Putamen (tissue), 1 donor: ENCODE data around the gene TFDP1.

Experiments
- DNase-seq: peaks from one replicate; pipeline ENCODE4 v3.0.0-alpha.2; 2016; ENCODE audit warnings: low spot score

The TFDP1 gene

GRCh38 chr13:113650275-113650674 is 65.7 kb downstream of the TFDP1 start:
- no peak for DNase-seq

DNA sequence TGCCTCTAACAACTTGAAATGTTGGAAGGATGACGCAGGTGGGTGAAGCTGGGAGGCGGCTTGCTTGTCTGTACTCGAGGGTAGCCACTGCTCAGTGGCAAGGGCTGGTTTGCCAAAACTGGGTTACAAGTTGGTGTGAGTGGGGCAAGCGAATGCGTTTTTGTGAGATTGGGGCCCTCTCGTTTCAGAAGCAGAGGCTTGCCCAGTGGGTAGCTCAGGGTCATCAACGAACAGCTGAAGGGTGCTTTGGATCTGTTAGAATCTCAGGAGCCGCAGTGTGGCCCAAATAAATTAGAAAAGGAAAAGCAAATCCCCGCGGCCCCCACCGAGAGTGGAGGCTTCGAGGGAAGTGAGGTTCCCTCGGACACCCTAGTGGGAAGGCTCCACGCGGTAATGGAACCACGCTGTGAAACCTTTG is 66.2 kb downstream of the TFDP1 start:
- DNase-seq: no peak

DNA sequence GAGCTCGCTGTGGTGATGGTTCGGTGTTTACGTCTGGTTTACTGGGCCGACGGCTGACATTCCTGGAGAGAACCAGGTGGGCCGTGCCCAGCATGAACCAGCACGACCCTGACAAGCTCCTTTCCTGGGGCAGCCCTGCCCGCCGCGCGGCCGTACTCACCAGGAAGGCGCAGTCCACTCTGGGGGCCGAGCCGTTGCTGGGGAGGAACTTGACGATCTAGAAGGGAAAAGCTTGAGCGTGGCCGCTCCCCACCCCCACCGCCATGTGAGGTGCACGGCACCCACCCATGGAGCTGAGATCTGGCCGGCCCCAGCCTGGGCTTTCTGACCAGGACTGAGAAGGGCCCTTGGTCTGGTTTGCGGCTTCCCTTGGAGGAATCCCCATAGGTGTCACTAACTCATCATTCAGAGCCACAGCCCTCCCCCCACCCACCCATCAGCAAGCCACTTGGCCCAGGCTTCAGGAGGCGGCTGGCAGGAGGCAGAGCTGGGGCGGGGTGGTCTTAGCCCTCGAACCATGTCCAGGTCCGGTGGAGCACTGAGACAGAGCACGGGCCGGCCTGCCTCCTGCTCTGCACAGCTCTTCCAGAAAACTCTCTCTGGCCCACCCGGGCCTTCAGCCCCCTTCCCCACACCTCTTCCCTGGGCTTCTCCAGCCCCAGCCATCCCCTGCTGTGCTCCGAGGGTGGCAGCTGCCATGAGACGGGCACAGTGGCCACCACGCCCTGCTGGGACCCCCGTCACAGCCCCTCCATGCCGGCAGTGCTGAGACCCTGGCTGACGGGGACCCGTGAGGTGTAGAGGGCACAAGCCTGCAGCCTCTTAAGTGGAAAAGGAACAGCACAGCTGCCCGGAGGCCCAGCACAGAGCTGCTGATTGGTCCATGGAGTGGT is 67.2 kb downstream of the TFDP1 start:
- DNase-seq: no peak

DNA sequence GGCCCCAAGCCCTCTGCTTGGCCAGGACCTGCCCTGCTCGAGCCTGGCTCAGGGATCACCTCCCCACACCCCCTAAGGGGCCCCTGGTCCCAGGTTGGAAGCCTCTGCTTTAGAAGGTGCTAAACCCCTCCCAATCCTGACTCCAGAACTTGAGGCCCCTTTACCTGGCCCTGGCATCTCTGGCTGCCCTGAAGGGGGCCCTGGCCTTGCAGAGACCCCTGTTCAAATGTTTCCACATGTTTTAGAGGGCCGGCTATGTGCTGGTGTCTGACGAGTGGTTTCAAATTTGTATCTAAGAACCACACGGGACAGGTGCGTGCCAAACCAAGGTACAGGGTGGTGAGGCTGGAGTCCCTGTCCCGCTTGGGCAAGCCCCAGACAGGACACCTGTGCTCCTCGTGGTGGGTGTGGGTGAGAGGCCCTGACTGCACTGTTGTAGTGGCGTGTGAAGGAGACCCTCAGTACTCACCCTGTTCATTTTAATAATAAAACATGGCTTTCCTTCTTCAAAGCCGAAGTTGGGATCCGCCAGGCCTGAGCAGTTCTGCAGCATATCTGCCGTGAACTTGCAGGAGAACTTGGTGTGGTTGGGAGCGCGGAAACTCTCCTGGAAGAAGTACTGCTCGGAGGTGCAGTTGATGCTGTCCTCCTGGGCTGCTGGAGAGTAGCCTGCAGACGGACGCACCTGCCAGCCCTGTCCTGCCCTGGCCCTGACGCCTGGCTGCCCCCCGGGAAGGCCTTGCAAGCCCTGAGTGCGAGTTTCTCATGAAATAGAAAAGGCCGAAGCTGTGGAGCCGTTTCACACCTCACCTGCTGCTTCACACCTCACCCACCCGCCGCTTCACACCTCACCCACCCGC is 68.1 kb downstream of the TFDP1 start:
- DNase-seq: no peak

GRCh38 chr13:113653264-113654174 is 69.0 kb downstream of the TFDP1 start:
- DNase-seq: no peak

DNA sequence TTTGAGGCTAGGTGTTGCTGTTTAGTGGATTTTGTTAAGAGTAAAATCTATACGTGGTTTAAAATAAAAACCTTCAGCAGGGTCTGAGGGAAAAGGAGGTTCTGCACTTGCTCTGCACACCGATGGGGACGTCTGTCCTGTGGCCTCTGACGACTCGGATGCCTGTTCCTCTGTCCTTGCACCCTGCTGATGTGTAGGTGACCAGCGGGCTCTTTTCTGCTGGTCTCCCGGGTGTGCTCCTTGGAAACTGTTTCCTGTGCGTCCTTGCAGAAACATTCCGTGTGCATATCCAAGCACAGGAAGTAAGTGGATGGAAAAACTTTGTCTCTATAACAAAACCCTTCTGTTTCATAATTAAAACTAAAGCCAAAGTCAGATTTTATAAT is 69.6 kb downstream of the TFDP1 start:
- no peak for DNase-seq

DNA sequence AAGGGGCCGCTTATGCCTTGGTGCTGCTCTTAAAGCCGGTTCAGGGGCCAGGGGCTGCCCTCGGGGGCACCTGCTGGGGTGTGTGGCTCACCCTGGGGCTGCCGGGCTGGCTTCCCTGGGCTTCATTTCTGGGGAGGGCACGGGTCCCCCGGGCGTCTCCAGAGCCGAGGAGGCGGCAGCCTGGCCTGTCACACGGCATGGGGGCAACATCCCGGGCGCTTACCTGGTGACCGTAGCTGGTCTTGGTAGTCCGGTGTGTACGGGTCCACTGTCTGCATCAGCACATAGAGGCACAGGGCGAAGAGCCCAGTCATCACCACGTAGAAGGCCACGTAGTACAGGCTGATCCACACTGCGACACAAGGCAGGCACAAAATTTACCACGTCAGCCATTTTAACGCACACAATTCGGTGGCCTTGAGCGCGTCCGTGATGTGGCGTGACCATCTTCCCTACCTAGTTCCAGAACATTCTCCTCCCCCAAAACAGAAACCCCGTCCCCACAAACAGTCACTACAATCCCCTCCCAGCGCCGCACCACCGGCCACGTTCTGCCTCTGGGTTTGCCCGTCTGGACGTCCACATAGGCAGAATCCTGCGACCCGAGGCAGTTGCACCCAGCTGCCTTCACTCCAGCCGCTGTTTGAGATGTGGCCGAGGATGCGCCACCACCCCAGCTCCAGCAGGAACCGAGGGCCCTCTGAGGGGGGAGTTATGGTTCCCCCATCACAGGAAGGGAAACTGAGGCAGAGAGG is 70.2 kb downstream of the TFDP1 start:
- no peak for DNase-seq

GRCh38 chr13:113655346-113656002 is 70.9 kb downstream of the TFDP1 start:
- DNase-seq: no peak

GRCh38 chr13:113656003-113656588 is 71.5 kb downstream of the TFDP1 start:
- no peak for DNase-seq

- DNase-seq: no peak
These were observed 72.5 kb downstream of the TFDP1 start for GRCh38 chr13:113656831-113657671.

- DNase-seq: no peak
These were observed 73.5 kb downstream of the TFDP1 start, which contains the start of gene ATP4B for GRCh38 chr13:113657851-113658741. ATP4B (minus strand) TSS chr13:113658198; CDS start chr13:113658144, 54 bp downstream.

DNA sequence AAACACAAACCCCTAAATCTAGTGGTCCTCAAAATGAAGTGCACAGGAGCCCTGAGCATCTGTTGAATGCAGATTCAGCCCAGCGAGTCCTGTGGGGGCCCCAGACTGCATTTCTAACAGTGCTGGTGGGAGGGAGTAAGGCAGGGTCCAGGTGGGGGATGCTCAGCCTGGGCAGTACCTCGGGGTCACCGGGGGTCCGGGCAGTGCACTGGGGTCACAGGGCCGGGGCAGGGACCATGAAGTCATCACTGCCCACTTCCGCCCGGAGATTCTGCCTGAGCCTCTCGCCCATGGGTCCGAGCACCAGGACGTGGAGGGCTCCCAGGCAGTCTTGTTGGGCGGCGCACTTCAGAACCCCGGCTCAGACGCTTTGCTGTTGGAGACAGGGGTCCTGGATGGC is 74.3 kb downstream of the TFDP1 start:
- no peak for DNase-seq

DNA sequence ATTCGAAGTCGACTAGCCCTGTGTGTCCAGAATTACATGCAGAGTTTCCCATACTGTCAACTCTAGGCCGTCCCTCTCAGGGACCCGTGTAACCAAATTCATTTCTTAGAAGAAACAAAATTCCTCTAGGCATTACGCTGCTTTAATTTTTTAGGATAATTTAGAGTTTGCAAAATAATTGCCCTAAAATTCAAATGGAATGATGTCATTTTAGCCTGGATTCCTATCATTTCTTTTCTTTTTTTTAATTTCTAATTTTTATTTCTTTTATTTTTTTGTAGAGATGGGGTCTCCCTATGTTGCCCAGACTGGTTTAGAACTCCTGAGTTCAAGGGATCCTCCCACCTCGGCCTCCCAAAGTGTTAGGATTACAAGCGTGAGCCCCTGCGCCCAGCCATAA is 74.8 kb downstream of the TFDP1 start:
- DNase-seq: no peak

DNA sequence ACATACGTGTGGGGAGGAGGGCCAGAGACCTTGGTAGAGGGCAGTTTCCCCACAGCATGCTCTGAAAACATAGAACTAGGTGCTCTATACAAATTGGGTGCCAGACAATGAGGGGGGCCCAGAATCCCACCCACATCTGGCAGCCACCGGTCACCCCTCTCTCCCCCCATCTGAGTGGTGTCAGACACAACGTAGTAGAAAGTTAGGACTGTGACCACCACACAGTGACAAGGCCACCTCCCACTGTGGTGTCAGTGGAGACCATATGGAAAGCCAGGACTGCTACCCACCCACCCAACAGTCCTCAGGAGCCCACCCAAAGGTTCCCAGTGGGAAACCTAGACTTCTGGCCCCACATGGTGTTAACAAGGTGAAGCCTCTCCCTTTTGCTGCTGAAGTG is 75.5 kb downstream of the TFDP1 start:
- no peak for DNase-seq

GRCh38 chr13:113661509-113661908 is 77.0 kb downstream of the TFDP1 start:
- DNase-seq: no peak

DNA sequence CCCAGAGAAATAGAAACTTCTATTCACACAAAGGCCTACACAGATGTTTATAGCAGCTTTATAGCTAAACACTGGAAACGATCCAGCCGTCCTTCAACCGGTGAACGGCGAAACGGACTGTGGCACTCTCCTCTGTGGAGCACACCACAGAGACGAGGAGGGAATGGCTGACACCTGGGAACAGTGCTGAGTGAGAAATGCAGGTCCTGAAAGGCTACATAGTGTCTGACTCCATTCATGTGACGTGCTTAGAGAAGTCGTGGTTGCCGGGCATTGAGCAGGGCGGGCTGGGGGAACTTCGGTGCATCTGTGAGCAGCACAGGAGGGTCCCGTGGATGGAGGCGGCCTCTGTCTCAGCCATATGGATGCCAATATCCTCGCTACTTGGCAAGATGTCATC is 79.4 kb downstream of the TFDP1 start:
- DNase-seq: no peak

GRCh38 chr13:113664751-113665596 is 80.4 kb downstream of the TFDP1 start:
- no peak for DNase-seq
